WTC11 (cell line): ENCODE data around the gene KRTAP1-4. TPM values are rescaled to one million over a fixed set of nuclear protein-coding genes. Genes with fewer than 3 reads are reported as not detected.
A peak's percentile ranks its signal among the peaks of the same experiment; 100 is the strongest.
"Not testable (repeated sequence)": the region's sequence is repeated elsewhere in the genome, so short reads cannot be mapped to it uniquely, and the experiment has no call there.

Experiments
- ATAC-seq: fragments of 200-7000 bp; cut with Tn5 transposase; 2 replicates; pipeline ENCODE4 v1.10.0; 2021; ENCODE audit warnings: mild to moderate bottlenecking, moderate library complexity
- CTCF ChIA-PET: fragments of 300-600 bp; sonication (Branson Sonifier 250); formaldehyde crosslinking; loops from one replicate; lab custom pipeline; 2021; ENCODE audit warnings: antibody characterized with exemption; lab: Charles Lee
- POLR2A ChIA-PET: fragments of 350-600 bp; sonication (Branson Sonifier 250); formaldehyde crosslinking; loops from one replicate; lab custom pipeline; 2021; ENCODE audit warnings: antibody characterized with exemption; lab: Charles Lee
- DNase-seq: peaks from one replicate; pipeline ENCODE4 v3.0.0; 2021; ENCODE audit warnings: low spot score
- H3K27ac Mint-ChIP-seq: 2 replicates; pipeline ENCODE4 v1.8.0; 2021; ENCODE audit warnings: mixed read lengths
- H3K27me3 Mint-ChIP-seq: 2 replicates; pipeline ENCODE4 v1.8.0; 2021; ENCODE audit warnings: low read depth, mild to moderate bottlenecking, moderate library complexity, mixed read lengths
- H3K36me3 Mint-ChIP-seq: 2 replicates; pipeline ENCODE4 v1.8.0; 2021; ENCODE audit warnings: mixed read lengths
- H3K4me1 Mint-ChIP-seq: 2 replicates; pipeline ENCODE4 v1.8.0; 2022; ENCODE audit warnings: mixed read lengths
- H3K4me3 Mint-ChIP-seq: 2 replicates; pipeline ENCODE4 v1.8.0; 2021; ENCODE audit warnings: mild to moderate bottlenecking, moderate library complexity, mixed read lengths
- H3K9me3 Mint-ChIP-seq: 2 replicates; pipeline ENCODE4 v1.8.0; 2021; ENCODE audit warnings: mixed read lengths
- CREB1 ChIP-seq: sonication (generic); formaldehyde crosslinking; IDR thresholded peaks from 2 replicates; pipeline ENCODE4 v1.8.0; 2023; ENCODE audit warnings: mild to moderate bottlenecking, missing genetic modification reagents
- ESRRA ChIP-seq: sonication (generic); formaldehyde crosslinking; IDR thresholded peaks from 2 replicates; pipeline ENCODE4 v1.8.1; 2022; ENCODE audit warnings: mild to moderate bottlenecking, missing genetic modification reagents, borderline replicate concordance
- GABPB1 ChIP-seq: sonication (generic); formaldehyde crosslinking; IDR thresholded peaks from 2 replicates; pipeline ENCODE4 v1.8.1; 2023; ENCODE audit warnings: mild to moderate bottlenecking, missing genetic modification reagents
- JUN ChIP-seq: sonication (generic); formaldehyde crosslinking; IDR thresholded peaks from 2 replicates; pipeline ENCODE4 v1.8.0; 2023; ENCODE audit warnings: mild to moderate bottlenecking, missing genetic modification reagents
- SMAD3 ChIP-seq: sonication (generic); formaldehyde crosslinking; IDR thresholded peaks from 2 replicates; pipeline ENCODE4 v1.8.0; 2022; ENCODE audit warnings: missing genetic modification reagents, mild to moderate bottlenecking, borderline replicate concordance
- TP53 ChIP-seq: sonication (generic); formaldehyde crosslinking; IDR thresholded peaks from 2 replicates; pipeline ENCODE4 v1.8.1; 2023; ENCODE audit warnings: mild to moderate bottlenecking, missing genetic modification reagents
- ZNF423 ChIP-seq: fragments of 250-450 bp; sonication (Bioruptor Pico); IDR thresholded peaks from 2 replicates; pipeline ENCODE4 v2.1.2; 2022; ENCODE audit warnings: mild to moderate bottlenecking, moderate library complexity
- total RNA-seq: library from RNA; stranded (reverse); gene quantifications from 3 replicates; pipeline ENCODE4 v1.2.3, GENCODE V29; 2021
- TF ChIP-seq, protein P1 (sequence below): fragments of 250-450 bp; sonication (Bioruptor Pico); IDR thresholded peaks from 2 replicates; pipeline ENCODE4 v1.8.0; 2021; ENCODE audit warnings: mild to moderate bottlenecking
- TF ChIP-seq, protein P2 (sequence below): sonication (generic); formaldehyde crosslinking; IDR thresholded peaks from 2 replicates; pipeline ENCODE4 v1.8.1; 2023; ENCODE audit warnings: mild to moderate bottlenecking, missing genetic modification reagents, moderate library complexity
- TF ChIP-seq, protein P3 (sequence below): sonication (generic); formaldehyde crosslinking; IDR thresholded peaks from 2 replicates; pipeline ENCODE4 v1.8.0; 2022; ENCODE audit warnings: mild to moderate bottlenecking, missing genetic modification reagents
- TF ChIP-seq, protein P4 (sequence below): sonication (generic); formaldehyde crosslinking; IDR thresholded peaks from 2 replicates; pipeline ENCODE4 v1.8.1; 2023; ENCODE audit warnings: mild to moderate bottlenecking, missing genetic modification reagents, moderate library complexity

The KRTAP1-4 gene
- total RNA-seq, 1 experiment from 2014 or later: not detected

DNA sequence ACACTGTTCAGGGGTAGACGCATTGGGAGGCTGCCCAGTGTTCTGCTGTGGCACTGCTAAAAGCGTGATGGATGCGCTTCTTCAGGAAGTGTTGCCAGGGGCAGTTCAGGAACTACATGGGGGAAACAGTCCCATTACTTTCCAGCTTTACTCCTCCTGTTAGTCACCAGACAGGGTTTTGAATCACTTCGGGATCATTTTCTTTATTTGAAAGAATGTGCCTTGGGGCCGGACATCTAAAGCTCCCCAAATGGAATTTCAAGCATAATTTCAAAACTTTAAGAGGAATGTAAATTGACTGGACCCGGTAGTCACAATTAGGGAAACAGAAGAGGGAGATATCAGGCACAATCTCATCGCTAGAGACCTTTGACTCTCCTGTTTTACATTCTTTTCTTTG, 18.4 kb upstream of the KRTAP1-4 start:
- Mint-ChIP-seq H3K27ac (no peak overlapping the region; the same call in 1 of the 2 replicates), H3K36me3 (no peaks in the 10 kb centered on the region), H3K4me1 (peaks cover 24% of the 10 kb centered on the region), H3K4me3 (no peak overlapping the region), H3K9me3 (peaks cover 5% of the 10 kb centered on the region), H3K27me3 (no peaks in the 10 kb centered on the region; the same call in 1 of the 2 replicates)
- TF ChIP-seq, protein P1, sequence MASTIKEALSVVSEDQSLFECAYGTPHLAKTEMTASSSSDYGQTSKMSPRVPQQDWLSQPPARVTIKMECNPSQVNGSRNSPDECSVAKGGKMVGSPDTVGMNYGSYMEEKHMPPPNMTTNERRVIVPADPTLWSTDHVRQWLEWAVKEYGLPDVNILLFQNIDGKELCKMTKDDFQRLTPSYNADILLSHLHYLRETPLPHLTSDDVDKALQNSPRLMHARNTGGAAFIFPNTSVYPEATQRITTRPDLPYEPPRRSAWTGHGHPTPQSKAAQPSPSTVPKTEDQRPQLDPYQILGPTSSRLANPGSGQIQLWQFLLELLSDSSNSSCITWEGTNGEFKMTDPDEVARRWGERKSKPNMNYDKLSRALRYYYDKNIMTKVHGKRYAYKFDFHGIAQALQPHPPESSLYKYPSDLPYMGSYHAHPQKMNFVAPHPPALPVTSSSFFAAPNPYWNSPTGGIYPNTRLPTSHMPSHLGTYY (CRISPR knock-in tag): no peak
- TF ChIP-seq ESRRA (CRISPR knock-in tag) (no peak), SMAD3 (no peak), GABPB1 (CRISPR knock-in tag) (no peak)
- no peak for DNase-seq
- ATAC-seq: no peak
- ChIA-PET CTCF (interaction anchor here (0.6 kb wide), 1 partner anchor 420 kb away, joined by 4 read pairs; no protein-coding TSS in a partner anchor), POLR2A (no interaction called here)

DNA sequence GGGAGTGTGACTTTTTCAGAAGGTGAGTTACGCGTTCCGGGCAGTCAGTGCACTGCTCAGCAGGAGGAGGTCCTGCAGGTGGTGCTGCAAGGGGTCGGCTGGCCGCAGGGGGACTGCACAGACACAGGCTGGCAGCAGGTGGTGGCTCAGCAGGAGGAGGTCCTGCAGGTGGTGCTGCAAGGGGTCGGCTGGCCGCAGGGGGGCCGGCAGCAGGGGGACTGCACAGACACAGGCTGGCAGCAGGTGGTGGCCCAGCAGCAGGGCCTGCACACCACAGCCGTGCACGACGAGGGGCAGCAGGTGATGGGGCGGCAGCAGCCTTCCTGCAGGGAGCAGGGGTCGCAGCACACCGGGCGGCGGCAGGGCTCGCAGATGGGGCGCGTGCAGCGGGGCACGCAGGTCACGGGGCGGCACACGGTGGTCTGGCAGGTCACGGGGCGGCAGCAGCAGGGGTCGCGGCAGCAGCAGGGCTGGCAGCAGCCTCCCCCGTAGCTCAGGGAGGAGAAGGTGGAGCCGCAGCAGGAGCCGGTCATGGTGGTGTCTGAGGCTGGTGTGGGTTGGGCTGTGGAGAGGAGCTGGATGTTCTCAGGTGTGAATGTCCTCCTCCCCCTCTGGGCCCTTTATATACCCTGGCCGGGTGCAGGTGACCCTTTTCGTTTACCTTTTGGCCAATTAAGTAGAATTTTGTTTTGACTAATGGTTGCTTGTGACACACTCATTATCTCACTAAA, 16.9 kb upstream of the KRTAP1-4 start, which contains the start of gene KRTAP2-1:
KRTAP2-1 (minus strand) TSS at position 582 of the 731 bp plus-strand sequence; CDS start at position 533, 49 bp downstream.
- H3K4me1 Mint-ChIP-seq: peaks cover 24% of the 10 kb centered on the region
- H3K27me3 Mint-ChIP-seq, POLR2A ChIA-PET, H3K27ac Mint-ChIP-seq, H3K36me3 Mint-ChIP-seq, DNase-seq, CTCF ChIA-PET, H3K4me3 Mint-ChIP-seq: not testable (repeated sequence)
- peak; percentile 32; the same call in 1 of the 2 replicates for ATAC-seq
- TF ChIP-seq ZNF423: peak; percentile 95
- peaks cover 18% of the 10 kb centered on the region for H3K9me3 Mint-ChIP-seq

DNA sequence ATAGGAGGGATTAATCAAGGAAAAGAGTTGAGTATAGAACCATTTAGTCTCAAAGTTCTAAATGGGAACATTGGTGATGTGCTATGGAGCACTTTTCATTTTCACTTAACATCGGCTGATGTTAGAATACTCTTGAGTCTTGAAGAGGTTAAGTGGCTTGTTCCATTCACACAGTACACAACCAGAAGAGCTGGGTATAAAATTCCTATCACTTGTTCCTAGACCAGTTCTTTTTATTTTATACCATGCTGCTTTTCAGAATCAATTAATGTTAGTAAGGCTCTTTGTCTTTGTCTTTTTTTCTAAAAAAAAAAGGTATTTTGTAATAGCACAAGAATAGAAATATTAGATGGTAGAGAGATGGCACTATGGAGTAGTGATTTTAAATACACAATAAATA, 13.0 kb upstream of the KRTAP1-4 start:
- H3K4me3 Mint-ChIP-seq: no peak overlapping the region
- DNase-seq: no peak
- TF ChIP-seq, protein P2, sequence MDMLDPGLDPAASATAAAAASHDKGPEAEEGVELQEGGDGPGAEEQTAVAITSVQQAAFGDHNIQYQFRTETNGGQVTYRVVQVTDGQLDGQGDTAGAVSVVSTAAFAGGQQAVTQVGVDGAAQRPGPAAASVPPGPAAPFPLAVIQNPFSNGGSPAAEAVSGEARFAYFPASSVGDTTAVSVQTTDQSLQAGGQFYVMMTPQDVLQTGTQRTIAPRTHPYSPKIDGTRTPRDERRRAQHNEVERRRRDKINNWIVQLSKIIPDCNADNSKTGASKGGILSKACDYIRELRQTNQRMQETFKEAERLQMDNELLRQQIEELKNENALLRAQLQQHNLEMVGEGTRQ: no peak
- no peaks in the 10 kb centered on the region for H3K36me3 Mint-ChIP-seq
- H3K9me3 Mint-ChIP-seq: peaks cover 18% of the 10 kb centered on the region
- ChIA-PET CTCF (no interaction called here), POLR2A (no interaction called here)
- no peak overlapping the region for H3K27ac Mint-ChIP-seq
- peaks cover 25% of the 10 kb centered on the region for H3K4me1 Mint-ChIP-seq
- no peaks in the 10 kb centered on the region; the same call in 1 of the 2 replicates for H3K27me3 Mint-ChIP-seq
- ATAC-seq: no peak

DNA sequence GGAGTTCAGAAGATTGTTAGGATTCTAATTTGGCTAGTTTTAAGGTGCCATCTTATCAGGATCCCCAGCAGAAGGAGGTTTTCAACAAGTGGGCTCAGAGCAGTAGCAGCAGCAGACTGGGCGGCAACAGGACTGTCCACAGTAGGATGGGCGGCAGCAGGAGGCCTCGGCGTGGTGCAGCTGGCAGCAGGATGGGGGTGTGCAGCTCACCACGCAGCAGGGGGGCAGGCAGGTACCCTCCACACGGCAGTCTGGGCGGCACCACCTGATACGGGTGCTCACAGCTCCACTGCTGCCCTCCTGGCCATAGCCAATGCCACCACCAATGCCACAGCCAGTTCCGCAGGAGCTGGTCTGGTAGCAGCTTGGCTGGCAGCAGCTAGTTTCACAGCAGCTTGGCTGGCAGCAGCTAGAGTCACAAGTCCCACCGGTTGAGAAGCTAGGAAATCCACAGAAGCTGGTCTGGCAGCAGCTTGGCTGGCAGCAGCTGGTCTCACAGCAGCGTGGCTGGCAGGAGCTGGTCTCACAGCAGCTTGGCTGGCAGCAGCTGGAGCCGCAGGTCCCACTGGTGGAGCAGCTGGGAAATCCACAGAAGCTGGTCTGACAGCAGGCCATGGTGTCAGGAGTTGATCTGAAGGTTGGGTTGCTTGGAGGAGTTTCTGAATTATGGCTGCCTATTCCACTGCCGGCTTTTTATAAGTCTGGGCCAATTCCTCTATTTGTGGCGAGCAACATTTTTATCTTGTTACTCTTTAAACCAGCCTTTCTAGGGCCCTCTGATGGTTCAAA, 11.0 kb upstream of the KRTAP1-4 start, which contains the start of gene KRTAP1-1:
KRTAP1-1 (minus strand) TSS at position 668 of the 789 bp plus-strand sequence; CDS start at position 615, 53 bp downstream.
- Mint-ChIP-seq H3K9me3 (peaks cover 18% of the 10 kb centered on the region), H3K4me1 (peaks cover 35% of the 10 kb centered on the region)
- DNase-seq, H3K27ac Mint-ChIP-seq, H3K27me3 Mint-ChIP-seq, H3K4me3 Mint-ChIP-seq, POLR2A ChIA-PET, ATAC-seq, CTCF ChIA-PET, H3K36me3 Mint-ChIP-seq: not testable (repeated sequence)

DNA sequence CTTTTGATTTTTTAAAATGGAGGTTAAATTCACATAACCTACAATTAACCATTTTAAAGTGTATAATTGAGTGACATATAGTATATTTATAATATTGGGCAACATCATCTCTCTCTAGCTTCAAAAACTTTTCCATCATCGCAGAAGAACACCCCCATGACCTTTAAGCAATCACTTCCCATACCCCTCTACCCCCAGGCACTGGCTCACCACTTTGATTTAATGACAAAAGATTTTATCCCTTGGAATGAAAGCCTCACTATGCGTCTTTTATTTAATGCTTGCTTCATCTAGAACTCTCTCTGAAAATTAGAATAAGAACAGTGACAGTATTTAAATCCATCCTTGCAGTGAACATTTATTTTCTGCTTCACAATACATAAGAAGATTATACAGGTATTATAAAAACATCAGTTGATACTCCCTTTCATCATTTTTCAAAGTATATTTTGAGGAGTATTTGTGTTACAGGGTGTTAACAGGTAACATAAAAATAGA, 7.9 kb upstream of the KRTAP1-4 start:
- ChIA-PET POLR2A (no interaction called here), CTCF (interaction anchor here (1.2 kb wide), 1 partner anchor 749 kb away, joined by 3 read pairs; the partner anchor contains the start of gene JUP)
- no peak overlapping the region for H3K4me3 Mint-ChIP-seq
- H3K4me1 Mint-ChIP-seq: peaks cover 47% of the 10 kb centered on the region
- no peak overlapping the region for H3K27ac Mint-ChIP-seq
- ATAC-seq (peak; percentile 51; the same call in 1 of the 2 replicates), DNase-seq (no peak)
- H3K9me3 Mint-ChIP-seq: peaks cover 7% of the 10 kb centered on the region
- H3K27me3 Mint-ChIP-seq: no peaks in the 10 kb centered on the region
- H3K36me3 Mint-ChIP-seq: no peaks in the 10 kb centered on the region
- TF ChIP-seq, protein P3, sequence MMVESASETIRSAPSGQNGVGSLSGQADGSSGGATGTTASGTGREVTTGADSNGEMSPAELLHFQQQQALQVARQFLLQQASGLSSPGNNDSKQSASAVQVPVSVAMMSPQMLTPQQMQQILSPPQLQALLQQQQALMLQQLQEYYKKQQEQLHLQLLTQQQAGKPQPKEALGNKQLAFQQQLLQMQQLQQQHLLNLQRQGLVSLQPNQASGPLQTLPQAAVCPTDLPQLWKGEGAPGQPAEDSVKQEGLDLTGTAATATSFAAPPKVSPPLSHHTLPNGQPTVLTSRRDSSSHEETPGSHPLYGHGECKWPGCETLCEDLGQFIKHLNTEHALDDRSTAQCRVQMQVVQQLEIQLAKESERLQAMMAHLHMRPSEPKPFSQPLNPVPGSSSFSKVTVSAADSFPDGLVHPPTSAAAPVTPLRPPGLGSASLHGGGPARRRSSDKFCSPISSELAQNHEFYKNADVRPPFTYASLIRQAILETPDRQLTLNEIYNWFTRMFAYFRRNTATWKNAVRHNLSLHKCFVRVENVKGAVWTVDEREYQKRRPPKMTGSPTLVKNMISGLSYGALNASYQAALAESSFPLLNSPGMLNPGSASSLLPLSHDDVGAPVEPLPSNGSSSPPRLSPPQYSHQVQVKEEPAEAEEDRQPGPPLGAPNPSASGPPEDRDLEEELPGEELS (CRISPR knock-in tag): no peak
- no peak for TF ChIP-seq GABPB1 (CRISPR knock-in tag)
- TF ChIP-seq CREB1 (CRISPR knock-in tag): no peak
- TF ChIP-seq JUN (CRISPR knock-in tag): no peak
- TF ChIP-seq, protein P4, sequence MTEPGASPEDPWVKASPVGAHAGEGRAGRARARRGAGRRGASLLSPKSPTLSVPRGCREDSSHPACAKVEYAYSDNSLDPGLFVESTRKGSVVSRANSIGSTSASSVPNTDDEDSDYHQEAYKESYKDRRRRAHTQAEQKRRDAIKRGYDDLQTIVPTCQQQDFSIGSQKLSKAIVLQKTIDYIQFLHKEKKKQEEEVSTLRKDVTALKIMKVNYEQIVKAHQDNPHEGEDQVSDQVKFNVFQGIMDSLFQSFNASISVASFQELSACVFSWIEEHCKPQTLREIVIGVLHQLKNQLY (CRISPR knock-in tag): no peak
- no peak for TF ChIP-seq TP53 (CRISPR knock-in tag)
- TF ChIP-seq, protein P2: no peak
- TF ChIP-seq ESRRA (CRISPR knock-in tag): no peak
